Astrocyte (in vitro differentiated cells and primary cell): Measurements from ENCODE around the gene IL1RAP. TPM values are rescaled to one million over a fixed set of nuclear protein-coding genes. Genes with fewer than 3 reads are reported as not detected.

Experiments used
- DNase-seq: peaks from one replicate; pipeline ENCODE4 v3.0.0-alpha.2; 2010; ENCODE audit warnings: low read depth
- FAIRE-seq: peaks from 2 replicates; lab custom pipeline; 2011; peaks lifted over from hg19 to GRCh38; lab: Jason Lieb, UNC
- H2AFZ ChIP-seq: 2 replicates; pipeline ENCODE4 v1.6.0; 2012; ENCODE audit warnings: low read depth, low read length, inconsistent platforms
- H3K27ac ChIP-seq: 2 replicates; pipeline ENCODE4 v1.5.1; 2011; ENCODE audit warnings: low read depth, low read length, inconsistent platforms
- H3K27me3 ChIP-seq: 2 replicates; pipeline ENCODE4 v1.6.0; 2011; ENCODE audit warnings: low read length, inconsistent platforms; ENCODE audit not compliant: insufficient read depth
- H3K36me3 ChIP-seq: 2 replicates; pipeline ENCODE4 v1.5.1; 2011; ENCODE audit warnings: low read length, inconsistent platforms; ENCODE audit not compliant: insufficient read depth
- H3K4me1 ChIP-seq: 2 replicates; pipeline ENCODE4 v1.5.1; 2011; ENCODE audit warnings: low read length, inconsistent platforms; ENCODE audit not compliant: insufficient read depth
- H3K4me2 ChIP-seq: 2 replicates; pipeline ENCODE4 v1.6.0; 2012; ENCODE audit warnings: low read length, inconsistent platforms
- H3K4me3 ChIP-seq: 2 replicates; pipeline ENCODE4 v1.5.1; 2011; ENCODE audit warnings: low read depth, mild to moderate bottlenecking, low read length, inconsistent platforms; ENCODE audit not compliant: insufficient read depth
- H3K79me2 ChIP-seq: 2 replicates; pipeline ENCODE4 v1.6.0; 2012; ENCODE audit warnings: mild to moderate bottlenecking, low read length, inconsistent platforms; ENCODE audit not compliant: insufficient read depth
- H3K9ac ChIP-seq: 2 replicates; pipeline ENCODE4 v1.6.0; 2012; ENCODE audit warnings: mild to moderate bottlenecking, low read length, inconsistent platforms
- H3K9me3 ChIP-seq: 2 replicates; pipeline ENCODE4 v1.5.1; 2012; ENCODE audit warnings: low read depth, mild to moderate bottlenecking, low read length, inconsistent platforms; ENCODE audit not compliant: insufficient read depth
- H4K20me1 ChIP-seq: 2 replicates; pipeline ENCODE4 v1.6.0; 2012; ENCODE audit warnings: low read length, inconsistent platforms; ENCODE audit not compliant: insufficient read depth
- H3K27ac Mint-ChIP-seq: one replicate; pipeline ENCODE4 v1.8.0; 2021; ENCODE audit warnings: mild to moderate bottlenecking, mixed read lengths; ENCODE audit not compliant: unreplicated experiment
- H3K27me3 Mint-ChIP-seq: one replicate; pipeline ENCODE4 v1.8.0; 2021; ENCODE audit warnings: low read depth, mixed read lengths; ENCODE audit not compliant: unreplicated experiment
- H3K36me3 Mint-ChIP-seq: one replicate; pipeline ENCODE4 v1.8.0; 2021; ENCODE audit warnings: low read depth, mixed read lengths; ENCODE audit not compliant: unreplicated experiment
- H3K4me1 Mint-ChIP-seq: one replicate; pipeline ENCODE4 v1.8.0; 2021; ENCODE audit warnings: low read depth, mixed read lengths; ENCODE audit not compliant: unreplicated experiment
- H3K4me3 Mint-ChIP-seq: one replicate; pipeline ENCODE4 v1.8.0; 2021; ENCODE audit warnings: mild to moderate bottlenecking, moderate library complexity, mixed read lengths; ENCODE audit not compliant: unreplicated experiment
- H3K9me3 Mint-ChIP-seq: one replicate; pipeline ENCODE4 v1.8.0; 2021; ENCODE audit warnings: mild to moderate bottlenecking, mixed read lengths; ENCODE audit not compliant: unreplicated experiment
- EZH2 ChIP-seq: IDR thresholded peaks from 2 replicates; pipeline ENCODE4 v1.6.1; 2012; ENCODE audit warnings: mild to moderate bottlenecking, low read length, inconsistent platforms; ENCODE audit not compliant: insufficient read depth
- total RNA-seq: library from RNA; stranded (reverse); gene quantifications from 2 replicates; pipeline ENCODE4 v1.2.1, GENCODE V29; 2021
- TF ChIP-seq, protein P1 (sequence below): IDR thresholded peaks from 2 replicates; pipeline ENCODE4 v1.5.1; 2011; ENCODE audit warnings: low read depth, mild to moderate bottlenecking, inconsistent platforms, low read length, moderate library complexity; ENCODE audit not compliant: insufficient read depth

Gene IL1RAP
- total RNA-seq, 1 donor from 2014 or later = 19.4 TPM

DNA sequence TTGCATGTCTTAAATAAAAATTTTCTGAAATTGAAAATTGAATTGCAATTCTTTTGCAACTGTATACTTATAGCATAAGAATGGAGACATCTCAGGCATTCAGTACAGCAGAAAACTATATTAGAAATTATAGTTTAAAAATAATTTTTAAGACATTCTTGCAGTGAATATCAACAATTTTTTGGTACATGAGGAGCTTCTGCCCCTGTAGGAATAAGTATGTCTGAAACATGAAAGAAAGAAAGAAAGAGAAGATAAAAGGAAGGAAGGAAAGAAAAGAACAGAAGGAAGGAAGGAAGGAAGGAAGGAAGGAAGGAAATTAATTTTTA, 183.6 kb downstream of the IL1RAP start:
- TF ChIP-seq, protein P1, sequence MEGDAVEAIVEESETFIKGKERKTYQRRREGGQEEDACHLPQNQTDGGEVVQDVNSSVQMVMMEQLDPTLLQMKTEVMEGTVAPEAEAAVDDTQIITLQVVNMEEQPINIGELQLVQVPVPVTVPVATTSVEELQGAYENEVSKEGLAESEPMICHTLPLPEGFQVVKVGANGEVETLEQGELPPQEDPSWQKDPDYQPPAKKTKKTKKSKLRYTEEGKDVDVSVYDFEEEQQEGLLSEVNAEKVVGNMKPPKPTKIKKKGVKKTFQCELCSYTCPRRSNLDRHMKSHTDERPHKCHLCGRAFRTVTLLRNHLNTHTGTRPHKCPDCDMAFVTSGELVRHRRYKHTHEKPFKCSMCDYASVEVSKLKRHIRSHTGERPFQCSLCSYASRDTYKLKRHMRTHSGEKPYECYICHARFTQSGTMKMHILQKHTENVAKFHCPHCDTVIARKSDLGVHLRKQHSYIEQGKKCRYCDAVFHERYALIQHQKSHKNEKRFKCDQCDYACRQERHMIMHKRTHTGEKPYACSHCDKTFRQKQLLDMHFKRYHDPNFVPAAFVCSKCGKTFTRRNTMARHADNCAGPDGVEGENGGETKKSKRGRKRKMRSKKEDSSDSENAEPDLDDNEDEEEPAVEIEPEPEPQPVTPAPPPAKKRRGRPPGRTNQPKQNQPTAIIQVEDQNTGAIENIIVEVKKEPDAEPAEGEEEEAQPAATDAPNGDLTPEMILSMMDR = no peak
- TF ChIP-seq EZH2 = no peak

DNA sequence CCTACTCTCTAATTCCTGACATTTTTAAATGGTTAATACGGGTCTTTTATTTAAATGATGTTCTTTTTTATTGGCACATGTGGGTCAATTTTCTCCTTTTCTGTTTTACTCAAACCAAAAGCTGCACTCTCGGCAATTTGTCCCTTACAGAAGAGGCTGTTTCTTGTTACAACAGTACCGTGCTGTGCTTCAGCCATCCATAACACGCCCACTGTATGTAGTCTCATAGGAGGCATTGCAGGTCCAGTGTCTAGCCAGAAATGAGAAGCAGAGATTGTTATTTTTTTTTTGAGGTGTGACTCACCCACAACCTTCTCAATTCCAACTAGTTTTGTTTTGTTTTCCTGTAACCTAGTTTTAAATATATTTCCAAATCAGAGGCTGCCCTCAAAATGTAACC, 184.0 kb downstream of the IL1RAP start:
- DNase-seq (peak; percentile 65), FAIRE-seq (no peak)
- Mint-ChIP-seq H3K27me3 (no peaks in the 10 kb centered on the region), H3K27ac (peak overlapping the region; percentile 85), H3K36me3 (no peaks in the 10 kb centered on the region), H3K9me3 (peaks cover 2% of the 10 kb centered on the region), H3K4me1 (peaks cover 8% of the 10 kb centered on the region), H3K4me3 (no peak overlapping the region)
- no peak overlapping the region for H3K4me3 ChIP-seq
- no peak overlapping the region for H2AFZ ChIP-seq
- H3K9ac ChIP-seq = no peak overlapping the region
- no peaks in the 10 kb centered on the region for H3K27me3 ChIP-seq
- no peaks in the 10 kb centered on the region for H3K4me1 ChIP-seq
- TF ChIP-seq, protein P1 = no peak
- no peak for TF ChIP-seq EZH2
- H3K79me2 ChIP-seq = no peaks in the 10 kb centered on the region
- peak overlapping the region; percentile 38 for H3K4me2 ChIP-seq
- H3K36me3 ChIP-seq = no peaks in the 10 kb centered on the region
- no peak overlapping the region for H3K27ac ChIP-seq
- H3K9me3 ChIP-seq = no peaks in the 10 kb centered on the region
- H4K20me1 ChIP-seq = no peaks in the 10 kb centered on the region

More for the DNA sequence above, 183.6 kb downstream of the IL1RAP start:
- Histone ChIP-seq H4K20me1 (no peaks in the 10 kb centered on the region), H3K79me2 (no peaks in the 10 kb centered on the region), H3K4me3 (no peak overlapping the region), H3K4me1 (no peaks in the 10 kb centered on the region), H3K36me3 (no peaks in the 10 kb centered on the region), H3K9ac (no peak overlapping the region), H3K9me3 (no peaks in the 10 kb centered on the region), H3K4me2 (peak overlapping the region; percentile 38), H3K27ac (no peak overlapping the region), H3K27me3 (no peaks in the 10 kb centered on the region), H2AFZ (no peak overlapping the region)
- Mint-ChIP-seq H3K36me3 (no peaks in the 10 kb centered on the region), H3K9me3 (peaks cover 2% of the 10 kb centered on the region), H3K27me3 (no peaks in the 10 kb centered on the region), H3K4me3 (no peak overlapping the region), H3K4me1 (peaks cover 8% of the 10 kb centered on the region), H3K27ac (peak overlapping the region; percentile 85)
- no peak for DNase-seq
- FAIRE-seq = no peak

DNA sequence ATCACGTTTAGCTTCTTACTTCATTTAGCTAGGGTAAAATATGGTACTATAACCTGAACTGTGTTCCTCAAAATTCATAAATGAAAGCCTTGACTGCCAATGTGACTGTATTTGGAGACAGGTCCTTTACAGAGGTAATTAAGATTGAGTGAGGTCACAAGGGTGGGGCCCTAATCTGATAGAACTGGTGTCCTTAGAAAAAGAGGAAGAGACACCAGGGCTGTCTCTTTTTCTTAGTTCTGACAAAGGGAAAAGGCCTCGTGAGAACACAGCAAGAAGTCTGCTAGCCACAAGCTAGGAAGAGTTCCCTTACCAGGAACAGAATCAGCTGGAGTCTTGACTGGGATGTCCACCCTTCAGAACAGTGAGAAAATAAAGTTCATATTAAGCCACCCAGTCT, 185.9 kb downstream of the IL1RAP start:
- no peak overlapping the region for H3K4me3 Mint-ChIP-seq
- no peak overlapping the region for H3K27ac Mint-ChIP-seq
- no peak overlapping the region for H3K9ac ChIP-seq
- H3K4me1 Mint-ChIP-seq = peaks cover 8% of the 10 kb centered on the region
- no peak overlapping the region for H3K27ac ChIP-seq
- no peaks in the 10 kb centered on the region for H3K9me3 ChIP-seq
- TF ChIP-seq, protein P1 = no peak
- TF ChIP-seq EZH2 = no peak
- FAIRE-seq (no peak), DNase-seq (no peak)
- no peaks in the 10 kb centered on the region for H3K9me3 Mint-ChIP-seq
- H3K4me1 ChIP-seq = no peaks in the 10 kb centered on the region
- H3K79me2 ChIP-seq = no peaks in the 10 kb centered on the region
- no peak overlapping the region for H3K4me3 ChIP-seq
- no peaks in the 10 kb centered on the region for H3K36me3 ChIP-seq
- no peak overlapping the region for H2AFZ ChIP-seq
- no peaks in the 10 kb centered on the region for H3K27me3 Mint-ChIP-seq
- no peaks in the 10 kb centered on the region for H3K36me3 Mint-ChIP-seq
- H4K20me1 ChIP-seq = no peaks in the 10 kb centered on the region
- H3K27me3 ChIP-seq = no peaks in the 10 kb centered on the region
- H3K4me2 ChIP-seq = no peak overlapping the region
